T-helper 1 cell treated with Interleukin-12 subunit alpha and Interleukin-12 subunit beta and Interleukin-4 antibody, amounts not matched to agents 30 ng/mL and 1 ng/mL, for 36 hours (primary cell): ENCODE measurements around the gene CDH4. TPM values are rescaled to one million over a fixed set of nuclear protein-coding genes. Genes with fewer than 3 reads are reported as not detected.
"Not testable (repeated sequence)": the region's sequence is repeated elsewhere in the genome, so short reads cannot be mapped to it uniquely, and the experiment has no call there.

ENCODE experiments used
- intact Hi-C: fragments of 100-400 bp; cut with micrococcal nuclease; formaldehyde crosslinking; loops from one replicate; pipeline ENCODE4 v1.15.1; 2024
- total RNA-seq: library from RNA; stranded (reverse); gene quantifications from 2 replicates; pipeline ENCODE4 v1.2.3, GENCODE V29; 2022

The CDH4 gene
- total RNA-seq, 1 donor from 2014 or later, result not detected

DNA sequence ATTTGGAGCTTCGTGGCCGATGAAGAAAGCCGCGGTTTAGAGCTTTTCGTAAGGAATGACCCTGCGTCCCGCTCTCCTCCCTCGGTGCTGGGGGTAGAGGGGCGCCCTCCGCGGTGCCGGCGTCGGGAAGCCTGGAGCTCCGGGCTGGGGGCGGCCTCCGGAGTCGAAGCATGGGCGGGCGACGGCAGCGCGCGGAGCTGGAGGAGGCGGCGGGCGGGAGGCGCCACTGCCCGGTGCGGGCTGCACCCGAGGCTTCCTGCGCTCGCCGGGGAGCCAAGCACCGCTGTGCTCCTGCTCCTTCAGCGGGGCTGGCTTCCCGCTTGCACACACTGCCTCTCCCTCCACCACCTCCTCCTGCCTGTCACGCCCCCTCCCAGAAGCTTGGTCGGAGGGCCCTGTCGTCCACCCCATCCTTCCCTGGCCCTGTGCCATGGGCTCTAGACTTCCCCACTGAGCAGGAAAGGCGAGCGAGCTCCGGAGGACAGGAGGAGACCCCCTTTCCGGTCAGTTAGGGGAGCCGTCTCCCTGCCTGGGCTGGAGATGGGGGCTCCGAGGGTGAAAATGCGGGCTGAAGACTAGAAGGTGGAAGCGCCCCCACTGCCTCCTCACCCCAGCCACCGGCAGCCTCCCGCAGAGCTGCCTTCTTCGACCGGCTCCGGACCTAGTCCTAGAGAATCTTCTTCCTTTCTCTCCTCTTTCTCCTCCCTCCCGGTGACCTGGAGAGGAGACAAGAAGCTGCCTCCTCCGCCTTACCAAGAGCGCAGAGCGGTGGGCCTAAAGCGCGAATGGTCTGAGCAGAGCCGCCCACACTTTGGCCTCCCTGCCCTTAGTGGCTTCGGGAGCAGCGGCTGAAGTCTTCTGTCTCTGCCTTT lies 1.8 kb downstream of the CDH4 start:
- intact Hi-C loops, result no loop called here

DNA sequence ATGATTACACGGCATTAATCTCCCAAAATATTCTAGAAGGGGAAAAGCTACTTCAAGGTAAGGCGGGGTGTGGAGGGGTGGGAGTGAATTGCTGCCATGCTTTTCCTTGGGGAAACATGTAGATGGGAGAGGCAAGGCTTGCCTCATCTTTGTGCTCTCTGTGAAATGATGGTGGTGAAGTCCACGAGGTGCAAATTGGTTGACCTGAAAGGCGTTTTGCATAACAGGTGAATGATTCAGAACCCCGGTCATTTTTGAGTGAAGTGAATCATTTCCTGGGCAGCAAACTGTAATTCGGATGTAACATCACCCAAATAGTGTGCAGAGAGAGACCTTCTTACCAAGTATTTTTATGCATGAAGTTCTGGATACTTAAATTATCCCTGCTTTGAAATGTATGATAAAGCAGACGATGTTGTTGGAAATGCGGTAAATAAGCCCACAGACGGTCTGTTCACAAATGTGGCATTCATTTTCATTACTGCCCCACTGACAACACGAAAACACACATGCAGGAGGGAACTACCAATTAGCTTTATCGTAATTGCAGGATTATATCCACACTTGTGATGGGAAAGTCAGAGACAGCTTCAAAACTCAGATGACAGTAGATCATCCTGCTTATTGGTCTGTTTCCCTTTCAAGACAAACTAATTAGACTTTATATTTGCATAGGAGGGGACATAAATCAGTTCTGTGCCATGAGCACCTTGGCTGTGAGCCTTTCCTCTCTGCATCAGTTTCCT lies 3.0 kb downstream of the CDH4 start:
- intact Hi-C loops, result no loop called here

DNA sequence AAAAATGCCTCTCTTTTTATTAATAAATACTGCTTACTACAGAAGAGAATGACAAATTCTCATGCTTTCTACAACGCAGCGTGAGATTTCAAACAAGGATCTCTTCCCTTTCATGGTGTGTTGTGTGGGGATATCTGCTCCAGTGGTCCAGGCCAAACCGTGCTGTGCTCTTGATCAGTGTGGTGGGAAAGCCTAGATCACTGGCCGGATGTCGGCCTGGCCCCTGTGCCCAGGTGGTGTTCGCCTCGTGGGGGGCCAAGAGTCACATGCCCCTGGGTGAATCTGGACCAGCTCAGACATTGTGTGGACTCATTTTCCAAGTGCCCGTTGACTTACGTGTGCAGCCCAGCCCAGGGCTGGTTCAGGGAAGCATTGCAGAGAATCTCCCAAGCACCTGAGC lies 4.3 kb downstream of the CDH4 start:
- intact Hi-C loops, result no loop called here

DNA sequence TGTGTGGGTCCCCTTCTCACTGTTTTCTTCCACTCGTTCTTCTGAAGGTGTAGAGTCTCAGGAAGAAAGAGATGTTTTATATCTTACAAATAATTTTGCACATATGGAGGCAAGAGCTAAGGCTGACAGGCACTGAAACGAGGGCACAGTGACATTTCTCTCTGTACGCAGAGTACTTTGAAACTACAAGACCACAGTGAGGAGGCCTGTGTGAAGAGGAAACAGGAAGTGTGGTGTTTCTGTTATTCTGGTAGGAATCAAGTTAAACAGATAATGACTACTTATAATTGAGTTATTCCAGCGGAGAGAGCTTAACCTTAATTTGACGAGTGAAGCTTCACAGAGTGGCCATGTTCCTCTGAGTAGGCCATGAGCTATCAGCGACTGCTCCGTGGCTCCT lies 4.8 kb downstream of the CDH4 start:
- intact Hi-C loops, result no loop called here

DNA sequence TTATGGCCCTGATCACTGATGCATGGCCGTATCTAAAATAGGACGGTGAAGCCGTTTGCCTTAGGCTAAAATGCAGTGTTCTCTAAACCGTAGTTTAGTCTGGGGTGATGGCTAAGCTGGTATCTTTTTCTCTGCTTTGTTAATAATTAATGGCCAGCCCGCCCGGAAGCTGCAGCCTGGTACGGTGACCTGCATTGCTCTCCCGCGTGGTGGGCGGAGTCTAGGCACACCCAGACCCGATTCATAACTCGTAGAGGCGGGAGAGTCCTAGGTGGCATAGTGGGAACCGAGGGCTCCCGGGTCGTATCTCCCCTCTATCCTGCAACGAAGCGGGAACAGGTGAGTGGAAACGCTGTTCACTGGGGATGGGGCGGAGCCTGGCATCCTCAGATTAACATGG lies 5.5 kb downstream of the CDH4 start:
- intact Hi-C loops, result no loop called here

DNA sequence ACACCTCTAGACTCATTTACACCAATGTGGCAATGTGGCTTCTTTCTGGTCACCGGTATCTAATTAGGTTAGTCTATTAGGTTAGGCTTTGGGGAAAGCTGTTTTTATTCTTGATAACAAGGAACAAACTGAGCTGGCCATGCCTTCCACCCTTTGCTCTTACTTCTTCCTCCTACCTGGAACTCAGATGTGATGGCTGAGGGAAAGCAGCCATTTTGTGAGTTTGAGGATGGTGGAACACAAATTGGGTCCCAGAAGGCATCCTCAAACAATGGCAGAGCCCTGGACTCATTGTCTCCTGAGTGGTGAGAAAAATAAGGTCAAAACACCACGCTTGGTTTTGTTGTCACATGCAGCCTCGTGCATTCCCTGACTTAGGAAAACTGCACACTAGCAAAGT lies 7.7 kb downstream of the CDH4 start:
- intact Hi-C loops, result no loop called here

DNA sequence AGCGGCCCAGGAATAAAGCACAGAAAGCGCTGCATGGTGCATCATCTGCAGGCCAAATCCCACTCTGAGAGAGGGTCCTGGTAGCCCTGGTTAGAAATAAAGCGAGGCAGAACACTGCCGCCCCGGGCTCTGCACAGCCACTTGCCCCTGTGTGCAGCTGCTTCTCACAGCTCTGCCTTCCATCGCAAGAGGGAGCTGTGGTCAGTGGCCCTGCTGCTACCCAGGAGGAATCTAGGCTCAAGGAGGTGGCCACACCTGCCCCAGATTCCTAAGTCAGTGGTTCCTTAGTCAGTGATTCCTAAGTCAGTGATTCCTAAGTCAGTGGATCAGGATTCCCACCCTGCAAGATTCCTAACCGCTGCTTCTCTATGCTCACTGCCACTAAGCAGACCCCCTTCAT lies 8.8 kb downstream of the CDH4 start:
- intact Hi-C loops, result no loop called here

DNA sequence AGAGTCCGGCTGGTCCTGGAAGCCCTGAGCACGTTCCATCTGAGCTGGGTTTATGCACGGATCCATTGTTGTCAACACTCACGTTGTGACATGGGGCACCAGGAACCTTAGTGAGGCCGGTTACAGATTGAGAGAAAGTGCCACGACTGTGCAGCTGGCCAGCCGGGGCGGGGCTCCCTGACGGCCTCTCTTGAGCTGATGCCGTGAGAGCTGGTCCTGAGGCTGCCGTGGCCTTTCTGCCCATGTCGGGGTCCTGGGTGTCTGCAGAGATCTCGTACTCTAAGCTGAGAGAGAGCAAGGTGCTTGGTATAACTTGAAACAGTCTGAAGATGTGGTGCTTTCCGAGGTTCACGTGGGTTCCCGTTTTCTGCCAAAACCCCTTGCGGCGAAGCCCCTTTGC lies 10.0 kb downstream of the CDH4 start:
- intact Hi-C loops, result no loop called here

DNA sequence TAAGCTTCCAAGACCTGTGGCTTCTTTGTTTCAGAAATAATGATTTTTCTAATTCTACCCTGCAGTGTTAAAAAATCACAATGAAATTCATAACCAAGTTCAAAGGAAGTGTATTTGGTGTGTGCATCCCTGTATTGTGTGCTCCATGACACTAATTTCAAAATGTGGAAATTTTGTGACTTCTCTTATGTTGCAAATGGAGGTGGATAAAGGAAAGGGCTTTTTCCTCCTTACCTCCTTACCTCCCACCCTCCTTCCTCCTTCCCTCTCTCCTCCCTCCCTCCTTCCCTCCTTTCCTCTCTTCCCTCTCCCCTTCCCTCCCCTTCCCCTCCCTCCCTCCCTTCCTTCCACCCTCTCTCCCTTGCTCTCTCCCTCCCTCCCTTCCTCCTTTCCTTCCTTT lies 10.5 kb downstream of the CDH4 start:
- intact Hi-C loops, result no loop called here

DNA sequence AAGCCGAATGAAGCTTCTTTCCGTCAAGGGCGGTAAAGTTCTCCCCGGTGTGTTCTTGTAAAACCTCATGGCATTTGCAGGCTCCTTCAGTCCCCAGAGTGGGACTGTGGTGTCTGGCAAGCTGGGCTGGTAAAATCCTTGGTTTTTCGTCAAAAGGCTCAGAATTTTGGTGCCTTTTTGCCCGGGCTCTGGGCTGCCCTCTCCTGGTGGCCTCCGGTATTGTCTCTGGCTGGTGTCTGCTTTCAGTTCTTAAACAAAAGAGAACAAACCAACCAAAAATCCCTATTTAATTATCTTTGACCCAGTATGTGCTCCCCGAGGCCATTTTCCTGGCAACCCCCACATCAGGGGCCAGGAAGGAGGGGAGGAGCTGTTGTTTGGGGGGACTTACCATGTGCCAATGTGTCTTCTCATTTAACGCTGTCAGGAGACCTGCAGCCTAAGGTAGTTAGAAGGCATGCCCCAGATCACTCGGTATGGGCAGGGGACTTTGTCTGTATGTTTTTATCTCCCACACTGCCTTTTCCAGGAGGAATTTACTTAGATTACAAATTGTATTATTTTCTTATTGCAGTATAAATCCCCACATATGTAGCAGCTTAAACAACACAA lies 11.1 kb downstream of the CDH4 start:
- intact Hi-C loops, result loop anchor here (1.0 kb wide), 2 partner anchors 1206 to 1314 kb away; no protein-coding TSS in a partner anchor

DNA sequence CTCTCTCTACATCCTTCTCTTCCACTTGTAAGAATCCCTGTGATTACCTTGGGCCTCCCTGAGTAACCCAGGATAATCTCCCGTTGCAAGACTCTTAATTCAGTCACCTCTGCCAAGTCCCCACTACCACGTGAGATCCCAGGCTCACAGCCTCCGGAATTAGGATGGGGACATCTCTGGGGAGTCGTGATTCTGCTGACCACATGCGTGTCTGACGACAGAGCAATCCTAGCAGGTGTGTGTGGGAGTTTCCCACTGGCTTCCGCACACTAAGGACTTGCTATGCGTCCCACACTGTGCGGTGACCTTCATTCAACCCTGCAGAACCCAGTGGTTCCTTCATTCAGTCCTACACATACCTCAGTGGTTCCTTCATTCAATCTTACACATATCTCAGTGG lies 11.9 kb downstream of the CDH4 start:
- intact Hi-C loops, result loop anchor here (1.0 kb wide), 2 partner anchors 1207 to 1315 kb away; no protein-coding TSS in a partner anchor

DNA sequence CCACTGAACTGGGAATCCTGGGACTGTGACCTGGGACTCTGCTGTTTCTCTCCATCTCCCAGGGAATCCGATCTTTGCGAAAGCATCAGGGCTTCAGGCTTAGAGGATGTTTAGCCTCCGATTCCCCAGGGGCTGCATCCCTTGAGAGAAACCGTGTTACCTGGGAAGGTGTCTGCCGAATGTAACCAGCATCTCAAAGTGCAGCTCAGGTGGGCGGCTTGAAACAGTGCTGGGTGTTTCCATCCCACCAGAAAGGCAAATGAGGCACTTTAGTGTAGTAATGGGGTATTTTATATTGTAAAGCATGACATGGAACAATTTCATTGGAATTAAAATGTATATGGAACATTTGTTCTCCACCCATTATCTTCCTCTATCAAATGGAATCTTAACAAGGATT lies 15.2 kb downstream of the CDH4 start:
- intact Hi-C loops, result no loop called here

DNA sequence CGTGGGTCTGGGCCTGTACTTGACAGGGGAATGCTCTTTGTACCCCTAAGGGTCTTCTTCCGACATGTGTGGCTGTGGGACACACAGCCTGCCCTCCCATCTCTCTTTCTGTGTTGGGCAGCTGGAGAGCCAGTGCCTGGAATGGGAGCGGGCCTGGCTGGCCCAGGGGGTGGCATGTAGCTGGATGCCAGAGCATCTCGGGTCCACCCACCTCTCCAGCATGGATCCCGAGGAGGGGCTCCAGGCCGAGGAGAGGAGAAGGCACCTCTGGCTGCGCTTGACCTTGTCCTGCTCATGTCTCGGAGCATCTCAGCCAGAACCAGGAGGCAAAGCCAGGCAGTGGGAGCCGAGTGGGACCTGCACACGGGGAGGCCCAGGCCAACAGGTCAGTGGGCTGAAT lies 16.0 kb downstream of the CDH4 start:
- intact Hi-C loops, result no loop called here

DNA sequence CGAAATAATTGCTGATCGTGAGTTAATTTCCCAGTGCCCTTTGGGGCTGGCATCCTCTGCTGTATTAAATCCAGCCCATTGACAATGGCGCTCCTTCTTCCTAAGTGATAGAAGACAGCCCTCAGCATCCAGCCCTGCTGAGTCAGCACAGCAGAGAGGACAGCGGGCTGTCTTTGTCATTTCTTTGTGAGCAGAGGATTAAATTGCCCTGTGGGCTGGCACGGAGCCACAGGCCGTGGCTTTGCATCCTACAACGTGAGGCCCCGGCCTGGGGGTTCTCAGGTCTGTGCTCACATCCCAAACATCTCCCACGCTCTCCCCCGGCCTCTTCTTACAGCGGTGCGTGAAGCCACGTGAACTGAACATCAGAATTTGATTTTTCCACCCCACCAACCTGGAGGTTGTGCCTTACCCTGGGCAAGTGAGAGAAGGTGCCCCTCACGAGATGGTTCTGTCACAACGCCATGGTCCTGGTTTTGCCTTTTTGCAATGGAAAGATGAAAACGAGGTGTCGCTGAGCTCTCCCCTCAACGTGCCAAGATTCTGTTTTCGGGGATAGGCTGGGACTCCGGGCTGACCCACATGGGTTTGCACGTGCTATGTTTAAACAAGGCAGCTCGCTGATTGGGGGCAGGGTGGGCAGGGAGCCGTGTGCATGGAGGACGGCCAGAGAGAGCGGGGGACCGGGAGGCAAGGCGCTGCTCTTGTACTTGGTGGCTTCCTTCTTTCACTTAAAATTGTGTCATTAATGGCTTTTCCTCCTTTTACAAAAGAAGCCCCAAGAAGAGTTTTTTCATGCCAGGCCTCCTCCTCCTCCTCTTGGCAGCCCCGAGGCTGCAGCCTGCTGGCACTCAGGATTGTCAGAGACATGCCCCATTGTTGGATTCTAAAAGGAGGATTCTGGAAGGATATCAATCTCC lies 19.5 kb downstream of the CDH4 start:
- intact Hi-C loops, result no loop called here

DNA sequence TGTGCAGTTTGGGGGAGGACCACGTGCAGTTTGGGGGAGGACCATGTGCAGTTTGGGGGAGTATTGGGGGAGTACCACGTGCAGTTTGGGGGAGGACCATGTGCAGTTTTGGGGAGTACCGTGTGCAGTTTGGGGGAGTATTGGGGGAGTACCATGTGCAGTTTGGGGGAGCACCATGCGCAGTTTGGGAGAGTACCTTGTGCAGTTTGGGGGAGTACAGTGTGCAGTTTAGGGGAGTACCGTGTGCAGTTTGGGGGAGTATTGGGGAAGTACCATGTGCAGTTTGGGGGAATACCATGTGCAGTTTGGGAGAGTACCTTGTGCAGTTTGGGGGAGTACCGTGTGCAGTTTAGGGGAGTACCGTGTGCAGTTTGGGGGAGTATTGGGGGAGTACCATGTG lies 21.0 kb downstream of the CDH4 start:
- intact Hi-C loops, result not testable (repeated sequence)

DNA sequence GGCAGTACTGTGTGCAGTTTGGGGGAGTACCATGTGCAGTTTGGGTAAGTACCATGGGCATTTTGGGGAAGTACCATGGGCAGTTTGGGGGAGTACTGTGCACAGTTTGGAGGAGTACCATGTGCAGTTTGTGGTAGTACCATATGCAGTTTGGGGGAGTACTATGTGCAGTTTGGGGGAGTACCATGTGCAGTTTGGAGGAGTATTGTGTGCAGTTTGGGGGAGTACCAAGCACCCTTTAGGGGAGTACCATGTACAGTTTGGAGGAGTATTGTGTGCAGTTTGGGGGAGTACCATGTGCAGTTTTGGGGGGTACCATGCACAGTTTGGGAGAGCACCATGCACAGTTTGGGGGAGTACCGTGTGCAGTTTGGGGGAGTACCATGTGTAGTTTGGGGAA lies 21.6 kb downstream of the CDH4 start:
- intact Hi-C loops, result not testable (repeated sequence)

DNA sequence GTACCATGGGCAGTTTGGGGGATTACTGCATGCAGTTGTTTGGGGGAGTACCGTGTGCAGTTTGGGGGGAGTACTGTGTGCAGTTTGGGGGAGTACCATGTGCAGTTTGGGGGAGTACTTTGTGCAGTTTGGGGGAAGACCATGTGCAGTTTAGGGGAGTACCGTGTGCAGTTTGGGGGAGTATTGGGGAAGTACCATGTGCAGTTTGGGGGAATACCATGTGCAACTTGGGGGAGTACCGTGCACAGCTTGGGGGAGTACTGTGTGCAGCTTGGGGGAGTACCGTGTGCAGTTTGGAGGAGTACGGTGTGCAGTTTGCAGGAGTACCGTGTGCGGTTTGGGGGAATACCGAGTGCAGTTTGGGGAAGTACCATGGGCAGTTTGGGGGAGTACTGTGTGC lies 22.3 kb downstream of the CDH4 start:
- intact Hi-C loops, result no loop called here

DNA sequence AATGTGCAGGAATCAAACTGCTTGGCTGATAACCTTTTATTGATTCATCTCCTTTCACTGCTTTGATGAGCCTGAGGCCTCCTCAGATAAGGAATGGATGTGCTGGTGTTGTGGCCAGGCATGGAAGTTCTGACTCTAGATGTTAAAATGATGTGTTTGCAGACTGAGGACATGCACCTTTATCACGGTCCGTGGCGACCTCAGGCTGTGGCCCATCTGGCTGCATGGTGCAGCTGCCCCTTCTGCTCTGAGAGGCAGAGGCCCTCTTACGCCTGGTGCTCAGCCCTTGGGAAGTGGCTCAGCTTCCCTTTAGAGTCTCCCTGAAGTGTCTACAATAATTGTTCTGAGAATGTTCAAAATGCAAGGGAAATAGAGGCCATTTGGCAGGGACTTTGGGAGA lies 26.2 kb downstream of the CDH4 start:
- intact Hi-C loops, result no loop called here

DNA sequence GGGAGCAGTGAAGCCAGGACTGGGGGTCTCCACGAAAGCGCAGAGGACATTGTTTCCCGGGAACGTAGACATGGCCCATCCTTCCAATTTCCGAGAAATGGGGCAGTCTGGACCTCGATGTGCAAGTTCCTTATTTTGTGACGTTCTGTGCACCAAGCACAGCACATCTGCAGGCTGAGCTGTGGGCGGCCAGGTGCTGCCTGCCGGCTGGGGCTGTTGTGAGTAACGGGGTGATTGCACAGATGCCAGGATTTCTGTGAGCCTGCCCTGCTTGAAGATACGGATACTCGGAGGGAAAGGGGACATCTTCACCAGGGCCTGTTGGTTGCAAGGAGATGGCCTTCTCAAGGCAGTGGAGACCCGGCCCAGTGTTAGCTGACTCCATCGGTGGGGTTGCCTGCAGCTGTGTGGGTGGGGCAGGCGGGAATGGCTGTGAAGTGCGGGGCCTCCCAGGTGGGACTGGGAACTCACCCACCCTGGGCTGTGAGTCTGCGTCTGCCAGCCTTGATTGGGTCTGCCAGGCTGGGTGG lies 27.6 kb downstream of the CDH4 start:
- intact Hi-C loops, result no loop called here

DNA sequence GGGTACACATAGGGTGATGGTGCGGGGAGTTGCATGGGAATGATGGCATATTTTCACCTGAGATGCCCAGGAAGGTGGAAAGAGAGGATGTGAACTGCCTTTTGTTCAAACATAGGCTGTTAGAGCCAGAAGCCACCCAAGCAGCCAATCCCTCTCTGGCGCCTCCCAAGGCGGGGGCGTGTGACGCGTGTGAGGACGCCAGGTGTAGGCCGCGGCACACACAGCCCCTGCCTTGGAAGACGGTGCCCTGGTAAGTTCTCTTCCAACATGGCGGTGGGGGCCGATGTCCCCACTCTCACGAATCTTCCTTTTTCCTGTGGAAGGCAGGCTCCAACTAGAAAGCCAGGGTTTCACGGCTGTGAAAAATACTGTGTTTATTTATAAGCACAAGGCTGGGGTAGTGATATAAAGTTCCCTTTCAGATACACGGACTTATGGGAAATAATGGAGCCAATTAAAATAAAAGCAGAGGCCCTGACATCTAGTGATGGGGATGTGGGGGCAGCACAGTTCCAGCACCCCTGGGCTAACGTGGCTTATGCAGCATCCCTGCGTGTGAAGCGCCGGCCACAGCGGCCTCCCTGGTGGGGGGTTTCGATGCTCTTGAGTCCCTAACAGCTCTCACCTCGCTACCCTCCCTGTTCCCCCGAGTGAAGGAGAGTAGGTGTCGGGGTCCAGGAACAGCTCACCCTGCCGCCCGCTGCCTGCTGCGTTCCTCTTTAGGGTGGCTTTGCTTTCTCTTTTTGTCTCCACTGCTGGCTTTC lies 28.3 kb downstream of the CDH4 start:
- intact Hi-C loops, result no loop called here
